Smooth muscle cell (in vitro differentiated cells): Measurements from ENCODE around the gene SYF2. TPM values are rescaled to one million over a fixed set of nuclear protein-coding genes. Genes with fewer than 3 reads are reported as not detected.

Experiments used
- DNase-seq: peaks from one replicate; lab custom pipeline; 2025; ENCODE audit not compliant: unreplicated experiment; lab: John Stamatoyannopoulos, UW
- H2AFZ ChIP-seq: fragments of 200-600 bp; sonication (generic); 2 replicates; pipeline ENCODE4 v1.6.0; 2016; ENCODE audit warnings: antibody characterized with exemption, low read depth, mild to moderate bottlenecking
- H3F3A ChIP-seq: fragments of 200-600 bp; sonication (generic); 2 replicates; pipeline ENCODE4 v1.6.0; 2017; ENCODE audit warnings: antibody characterized with exemption, low read depth
- H3K27ac ChIP-seq: fragments of 200-600 bp; sonication (generic); 2 replicates; pipeline ENCODE4 v1.5.1; 2016; ENCODE audit warnings: low read depth, mild to moderate bottlenecking
- H3K27me3 ChIP-seq: fragments of 200-600 bp; sonication (generic); 2 replicates; pipeline ENCODE4 v1.6.1; 2016; ENCODE audit warnings: low read depth, mild to moderate bottlenecking
- H3K36me3 ChIP-seq: fragments of 200-600 bp; sonication (generic); 2 replicates; pipeline ENCODE4 v1.5.1; 2016; ENCODE audit warnings: low read depth
- H3K4me1 ChIP-seq: fragments of 200-600 bp; sonication (generic); 2 replicates; pipeline ENCODE4 v1.5.1; 2016; ENCODE audit warnings: low read depth
- H3K4me2 ChIP-seq: fragments of 200-600 bp; sonication (generic); 2 replicates; pipeline ENCODE4 v1.6.0; 2016; ENCODE audit warnings: mild to moderate bottlenecking
- H3K4me3 ChIP-seq: fragments of 200-600 bp; sonication (generic); 2 replicates; pipeline ENCODE4 v1.5.1; 2016; ENCODE audit warnings: mild to moderate bottlenecking
- H3K79me2 ChIP-seq: fragments of 200-600 bp; sonication (generic); 2 replicates; pipeline ENCODE4 v1.6.0; 2016; ENCODE audit warnings: low read depth, mild to moderate bottlenecking
- H3K9ac ChIP-seq: fragments of 200-600 bp; sonication (generic); 2 replicates; pipeline ENCODE4 v1.6.0; 2016; ENCODE audit warnings: low read depth
- H3K9me3 ChIP-seq: fragments of 200-600 bp; sonication (generic); replicated peaks from 2 replicates; pipeline ENCODE4 v1.5.1; 2016; ENCODE audit warnings: low read depth
- H4K20me1 ChIP-seq: fragments of 200-600 bp; sonication (generic); 2 replicates; pipeline ENCODE4 v1.6.0; 2016; ENCODE audit warnings: low read depth
- WGBS: methylation state at CpG from one replicate; pipeline ENCODE4 v1.1.7; 2016; ENCODE audit warnings: low lambda C conversion rate; 5-methylcytosine and 5-hydroxymethylcytosine counted together
- polyA plus RNA-seq: library from polyadenylated mRNA; unstranded; fragments of >200 nt; fragmentation: Nextera tagmentation; extraction: Ambion mirVana; gene quantifications from 2 replicates; pipeline ENCODE4 v1.2.1, GENCODE V29; 2016
- total RNA-seq: library from RNA; depleted of rRNA; stranded (reverse); fragments of >200 nt; gene quantifications from 2 replicates; pipeline ENCODE4 v1.2.3, GENCODE V29; 2014
- TF ChIP-seq, protein P1 (sequence below): fragments of 200-600 bp; sonication (generic); IDR thresholded peaks from 2 replicates; pipeline ENCODE4 v1.5.1; 2017; ENCODE audit warnings: borderline replicate concordance, mild to moderate bottlenecking, antibody characterized with exemption; ENCODE audit not compliant: insufficient read depth, poor library complexity, severe bottlenecking

The SYF2 gene
- total and polyA plus RNA-seq, 2 experiments from 2014 or later = 28.1 to 61.1 TPM

DNA sequence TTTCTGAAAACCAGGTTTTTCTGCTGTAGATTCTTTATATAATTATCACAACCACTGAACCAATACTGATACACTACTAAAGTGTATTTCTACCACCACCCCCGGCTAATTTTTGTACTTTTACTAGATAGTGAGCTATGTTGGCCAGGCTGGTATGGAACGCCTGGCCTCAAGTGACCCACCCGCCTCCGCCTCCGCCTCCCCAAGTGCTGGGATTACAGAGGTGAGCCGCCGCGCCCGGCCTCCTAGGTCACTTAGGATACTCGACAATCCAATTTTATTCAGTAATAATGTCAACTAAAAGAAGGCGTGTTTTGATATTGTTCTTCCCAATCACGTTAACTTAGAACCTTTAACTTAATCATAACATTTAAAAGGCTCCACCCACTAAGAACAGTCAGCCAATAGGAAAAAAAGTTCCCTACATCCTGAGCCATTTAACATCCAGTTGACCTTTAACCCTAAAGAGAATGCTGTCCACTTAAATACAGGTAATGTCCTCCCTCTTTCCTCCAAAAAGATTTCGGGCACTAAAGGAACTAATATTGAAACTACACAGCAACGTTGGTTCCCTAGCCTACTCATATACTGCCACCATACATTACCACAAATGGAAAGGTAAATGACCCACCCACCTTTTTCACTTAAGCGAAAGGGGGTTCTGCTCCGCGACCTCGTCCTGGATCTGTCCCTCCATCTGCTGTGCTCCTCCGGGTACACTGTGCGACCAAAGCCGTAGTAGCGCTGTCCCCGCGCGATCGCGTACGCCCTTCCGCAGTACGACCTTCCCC is 13.7 kb upstream of the SYF2 start:
- H3K79me2 ChIP-seq = peaks cover 42% of the 10 kb centered on the region
- H3K9me3 ChIP-seq = no peaks in the 10 kb centered on the region
- peak overlapping the region; percentile 93 for H3K4me2 ChIP-seq
- no peak overlapping the region for H2AFZ ChIP-seq
- H3K9ac ChIP-seq = peak overlapping the region; percentile 99
- peaks cover 28% of the 10 kb centered on the region for H3K36me3 ChIP-seq
- no peak for DNase-seq
- H3K4me3 ChIP-seq = peak overlapping the region; percentile 96
- peaks cover 30% of the 10 kb centered on the region for H3F3A ChIP-seq
- peak overlapping the region; percentile 99 for H3K27ac ChIP-seq
- H3K4me1 ChIP-seq = peaks cover 8% of the 10 kb centered on the region
- H4K20me1 ChIP-seq = peaks cover 51% of the 10 kb centered on the region
- no peaks in the 10 kb centered on the region for H3K27me3 ChIP-seq
- TF ChIP-seq, protein P1, sequence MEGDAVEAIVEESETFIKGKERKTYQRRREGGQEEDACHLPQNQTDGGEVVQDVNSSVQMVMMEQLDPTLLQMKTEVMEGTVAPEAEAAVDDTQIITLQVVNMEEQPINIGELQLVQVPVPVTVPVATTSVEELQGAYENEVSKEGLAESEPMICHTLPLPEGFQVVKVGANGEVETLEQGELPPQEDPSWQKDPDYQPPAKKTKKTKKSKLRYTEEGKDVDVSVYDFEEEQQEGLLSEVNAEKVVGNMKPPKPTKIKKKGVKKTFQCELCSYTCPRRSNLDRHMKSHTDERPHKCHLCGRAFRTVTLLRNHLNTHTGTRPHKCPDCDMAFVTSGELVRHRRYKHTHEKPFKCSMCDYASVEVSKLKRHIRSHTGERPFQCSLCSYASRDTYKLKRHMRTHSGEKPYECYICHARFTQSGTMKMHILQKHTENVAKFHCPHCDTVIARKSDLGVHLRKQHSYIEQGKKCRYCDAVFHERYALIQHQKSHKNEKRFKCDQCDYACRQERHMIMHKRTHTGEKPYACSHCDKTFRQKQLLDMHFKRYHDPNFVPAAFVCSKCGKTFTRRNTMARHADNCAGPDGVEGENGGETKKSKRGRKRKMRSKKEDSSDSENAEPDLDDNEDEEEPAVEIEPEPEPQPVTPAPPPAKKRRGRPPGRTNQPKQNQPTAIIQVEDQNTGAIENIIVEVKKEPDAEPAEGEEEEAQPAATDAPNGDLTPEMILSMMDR = no peak
- WGBS = 16% methylated on average over 30 of the region's 30 CpGs

DNA sequence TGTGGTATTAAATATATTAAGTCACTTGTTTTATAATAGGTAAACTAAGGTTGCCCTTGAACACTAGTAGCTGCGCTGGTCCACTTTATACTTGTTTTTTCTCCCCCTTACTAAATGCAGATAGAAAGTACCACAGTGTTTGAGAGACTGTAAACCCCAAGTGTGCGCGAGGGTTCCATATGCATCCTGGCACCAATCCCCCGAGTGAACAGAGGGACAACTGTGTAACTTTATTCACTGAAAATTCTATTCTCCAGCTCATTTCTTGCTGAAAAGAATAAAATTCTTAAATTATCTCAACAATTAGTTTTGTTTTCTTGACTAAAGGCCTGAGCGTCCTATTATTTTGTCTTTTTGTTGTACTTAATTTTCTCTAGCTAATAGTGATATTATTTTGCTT is 13.1 kb upstream of the SYF2 start:
- peaks cover 51% of the 10 kb centered on the region for H4K20me1 ChIP-seq
- TF ChIP-seq, protein P1 = no peak
- WGBS = 94% methylated on average over 5 of the region's 5 CpGs
- H3K36me3 ChIP-seq = peaks cover 28% of the 10 kb centered on the region
- peaks cover 13% of the 10 kb centered on the region for H3K4me1 ChIP-seq
- peaks cover 42% of the 10 kb centered on the region for H3K79me2 ChIP-seq
- H3K27me3 ChIP-seq = no peaks in the 10 kb centered on the region
- H2AFZ ChIP-seq = no peak overlapping the region
- H3K4me2 ChIP-seq = peak overlapping the region; percentile 93
- no peak for DNase-seq
- peak overlapping the region; percentile 96 for H3K4me3 ChIP-seq
- no peak overlapping the region for H3K9ac ChIP-seq
- H3F3A ChIP-seq = peaks cover 36% of the 10 kb centered on the region
- H3K9me3 ChIP-seq = no peaks in the 10 kb centered on the region
- peak overlapping the region; percentile 99 for H3K27ac ChIP-seq

DNA sequence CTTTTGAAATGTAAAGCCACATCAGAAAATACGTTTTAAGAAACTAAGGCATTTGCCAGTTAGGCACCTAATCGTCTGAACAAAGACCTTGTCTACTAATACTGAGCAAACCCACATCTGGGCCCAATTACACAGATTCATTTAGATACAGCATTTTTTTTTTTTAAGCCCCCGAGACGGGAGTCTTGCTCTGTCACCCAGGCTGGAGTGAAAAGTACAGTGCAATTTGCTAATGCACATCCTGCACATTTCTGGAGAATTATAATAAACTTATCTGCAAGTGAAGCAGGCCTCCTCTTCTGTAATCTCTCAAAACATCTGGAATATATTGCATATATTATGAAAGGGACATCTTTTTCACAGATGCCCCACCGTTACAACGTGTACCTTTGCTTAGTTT is 11.6 kb upstream of the SYF2 start:
- DNase-seq = no peak
- H3K27me3 ChIP-seq = no peaks in the 10 kb centered on the region
- H3K36me3 ChIP-seq = peaks cover 28% of the 10 kb centered on the region
- no peak overlapping the region for H3K4me2 ChIP-seq
- H3F3A ChIP-seq = peaks cover 39% of the 10 kb centered on the region
- H3K79me2 ChIP-seq = peaks cover 42% of the 10 kb centered on the region
- peaks cover 51% of the 10 kb centered on the region for H4K20me1 ChIP-seq
- H3K27ac ChIP-seq = no peak overlapping the region
- H2AFZ ChIP-seq = no peak overlapping the region
- peaks cover 16% of the 10 kb centered on the region for H3K4me1 ChIP-seq
- H3K9me3 ChIP-seq = no peaks in the 10 kb centered on the region
- H3K4me3 ChIP-seq = no peak overlapping the region
- WGBS = 88% methylated on average over 6 of the region's 6 CpGs
- no peak overlapping the region for H3K9ac ChIP-seq
- TF ChIP-seq, protein P1 = no peak
